SK-N-SH (cell line): ENCODE results near the gene CRNN. TPM values are rescaled to one million over a fixed set of nuclear protein-coding genes. Genes with fewer than 3 reads are reported as not detected.

Source experiments
- CTCF ChIA-PET: fragments of 300-600, 350-600 bp; formaldehyde crosslinking; extraction: SDS; loops from one replicate; lab custom pipeline; 2021; lab: Yijun Ruan, JAX
- POLR2A ChIA-PET: fragments of 350-600 bp; sonication (Branson Sonifier 250); formaldehyde crosslinking; extraction: SDS; loops from one replicate; lab custom pipeline; 2020; ENCODE audit warnings: antibody characterized with exemption, inconsistent platforms; lab: Yijun Ruan, JAX
- DNase-seq: peaks from one replicate; pipeline ENCODE4 v3.0.0; 2012
- H2AFZ ChIP-seq: fragments of 200-600 bp; sonication (generic); 2 replicates; pipeline ENCODE4 v1.8.1; 2016; ENCODE audit warnings: antibody characterized with exemption, mild to moderate bottlenecking, low read depth
- H3F3A ChIP-seq: fragments of 200-600 bp; sonication (generic); replicated peaks from 2 replicates; pipeline ENCODE3; 2016; ENCODE audit warnings: antibody characterized with exemption, mild to moderate bottlenecking; ENCODE audit not compliant: insufficient read depth
- H3K27ac ChIP-seq, 2 experiments: fragments of 200-500 bp in 1 of 2; fragments of 200-600 bp in 1 of 2; sonication (Bioruptor generic) in 1 of 2; sonication (generic), shearing (Covaris generic) in 1 of 2; 2 replicates each; pipeline versions ENCODE4 v1.5.1 to v1.6.1; 2014 to 2016; ENCODE audit warnings: low read depth in 2 of 2, inconsistent platforms in 1 of 2, low read length in 1 of 2, mild to moderate bottlenecking in 1 of 2, mixed read lengths in 1 of 2
- H3K27me3 ChIP-seq: fragments of 200-600 bp; sonication (generic), shearing (Covaris generic); 2 replicates; pipeline ENCODE4 v1.6.1; 2016; ENCODE audit warnings: mixed run types; ENCODE audit not compliant: insufficient read depth
- H3K36me3 ChIP-seq, 2 experiments: fragments of 200-500 bp in 1 of 2; fragments of 200-600 bp in 1 of 2; sonication (Bioruptor generic) in 1 of 2; sonication (generic) in 1 of 2; replicated peaks in 1 of 2; 2 replicates each; pipeline versions ENCODE3 to v1.5.1; 2014 to 2016; ENCODE audit warnings: low read length in 1 of 2, mild to moderate bottlenecking in 1 of 2; ENCODE audit not compliant: insufficient read depth in 2 of 2, control insufficient read depth in 1 of 2
- H3K4me1 ChIP-seq, 2 experiments: fragments of 200-500 bp in 1 of 2; fragments of 200-600 bp in 1 of 2; sonication (Bioruptor generic) in 1 of 2; sonication (generic), shearing (Covaris generic) in 1 of 2; 2 replicates each; pipeline versions ENCODE4 v1.5.1 to v1.6.1; 2014 to 2016; ENCODE audit warnings: low read depth in 1 of 2, low read length in 1 of 2, mixed run types in 1 of 2; ENCODE audit not compliant: insufficient read depth in 2 of 2, control insufficient read depth in 1 of 2
- H3K4me2 ChIP-seq: fragments of 200-600 bp; sonication (generic), shearing (Covaris generic); 2 replicates; pipeline ENCODE4 v1.6.1; 2017; ENCODE audit warnings: mixed run types
- H3K4me3 ChIP-seq, 2 experiments: fragments of 200-500 bp in 1 of 2; fragments of 200-600 bp in 1 of 2; sonication (Bioruptor generic) in 1 of 2; sonication (generic), shearing (Covaris generic) in 1 of 2; 2 replicates each; pipeline versions ENCODE4 v1.5.1 to v1.8.1; 2014 to 2016; ENCODE audit warnings: low read depth in 2 of 2, inconsistent platforms in 1 of 2, low read length in 1 of 2, mild to moderate bottlenecking in 1 of 2, mixed read lengths in 1 of 2, moderate library complexity in 1 of 2
- H3K79me2 ChIP-seq: fragments of 200-600 bp; sonication (generic); 2 replicates; pipeline ENCODE4 v1.8.1; 2017; ENCODE audit warnings: mild to moderate bottlenecking; ENCODE audit not compliant: insufficient read depth
- H3K9ac ChIP-seq: fragments of 200-600 bp; sonication (generic); 2 replicates; pipeline ENCODE4 v1.6.1; 2017; ENCODE audit warnings: mixed run types
- H3K9me2 ChIP-seq: fragments of 200-600 bp; sonication (generic); 2 replicates; pipeline ENCODE4 v1.6.1; 2017; ENCODE audit warnings: mixed run types
- H3K9me3 ChIP-seq: fragments of 200-600 bp; sonication (generic); 2 replicates; pipeline ENCODE4 v1.6.1; 2017; ENCODE audit warnings: mixed run types, mild to moderate bottlenecking, moderate library complexity
- H4K20me1 ChIP-seq: fragments of 200-600 bp; sonication (generic); 2 replicates; pipeline ENCODE4 v1.6.1; 2017; ENCODE audit warnings: mild to moderate bottlenecking, mixed run types; ENCODE audit not compliant: insufficient read depth
- ELF1 ChIP-seq: IDR thresholded peaks from 2 replicates; pipeline ENCODE4 v1.4.0; 2012
- FOSL2 ChIP-seq: IDR thresholded peaks from 2 replicates; pipeline ENCODE4 v1.4.0; 2012; ENCODE audit warnings: low read depth, mild to moderate bottlenecking, moderate library complexity, borderline replicate concordance
- FOXJ3 ChIP-seq: sonication (generic); formaldehyde crosslinking; IDR thresholded peaks from 2 replicates; pipeline ENCODE4 v1.5.1; 2020; ENCODE audit warnings: mild to moderate bottlenecking, missing genetic modification reagents
- FOXM1 ChIP-seq: IDR thresholded peaks from 2 replicates; pipeline ENCODE4 v1.4.0; 2012; ENCODE audit warnings: low read depth, mild to moderate bottlenecking
- IRF3 ChIP-seq: fragments of 150-350 bp; IDR thresholded peaks from 2 replicates; pipeline ENCODE4 v1.6.1; 2016; ENCODE audit warnings: mild to moderate bottlenecking, low read depth, low read length
- JUND ChIP-seq: IDR thresholded peaks from 2 replicates; pipeline ENCODE4 v1.4.0; 2012
- MAX ChIP-seq: IDR thresholded peaks from 2 replicates; pipeline ENCODE4 v1.4.0; 2012; ENCODE audit warnings: low read depth
- NFIC ChIP-seq: IDR thresholded peaks from 2 replicates; pipeline ENCODE4 v1.4.0; 2012; ENCODE audit warnings: borderline replicate concordance
- NRF1 ChIP-seq: IDR thresholded peaks from 2 replicates; pipeline ENCODE4 v1.6.1; 2012; ENCODE audit warnings: low read depth, mild to moderate bottlenecking, low read length
- POLR2AphosphoS5 ChIP-seq: IDR thresholded peaks from 2 replicates; pipeline ENCODE4 v1.6.1; 2012; ENCODE audit warnings: low read depth, low read length
- RCOR1 ChIP-seq: fragments of 150-350 bp; IDR thresholded peaks from 2 replicates; pipeline ENCODE4 v1.6.1; 2017; ENCODE audit warnings: antibody characterized with exemption, low read length
- SMC3 ChIP-seq: IDR thresholded peaks from 2 replicates; pipeline ENCODE4 v1.6.1; 2012; ENCODE audit warnings: low read depth, low read length, improper control_type of control experiment
- TAF1 ChIP-seq: IDR thresholded peaks from 2 replicates; pipeline ENCODE4 v1.6.1; 2012; ENCODE audit warnings: low read depth, mild to moderate bottlenecking, low read length, moderate library complexity, borderline replicate concordance
- TCF12 ChIP-seq: IDR thresholded peaks from 2 replicates; pipeline ENCODE4 v1.4.0; 2012
- YY1 ChIP-seq: IDR thresholded peaks from 2 replicates; pipeline ENCODE4 v1.4.0; 2012; ENCODE audit warnings: low read depth, mild to moderate bottlenecking
- WGBS: methylation state at CpG from one replicate; pipeline ENCODE4 v1.1.6; 2017; ENCODE audit warnings: low lambda C conversion rate; 5-methylcytosine and 5-hydroxymethylcytosine counted together
- polyA plus RNA-seq, 3 experiments: library from polyadenylated mRNA; depleted of rRNA; stranded (reverse); fragments of >200 nt; gene quantifications; 2 replicates each; pipeline ENCODE4 v1.2.3, GENCODE V29; 2012
- TF ChIP-seq, protein P1 (sequence below): IDR thresholded peaks from 2 replicates; pipeline ENCODE4; 2012
- TF ChIP-seq, protein P2 (sequence below): fragments of 200-600 bp; sonication (generic); IDR thresholded peaks from 2 replicates; pipeline ENCODE4 v1.6.1; 2017; ENCODE audit warnings: antibody characterized with exemption, mild to moderate bottlenecking, moderate library complexity
- TF ChIP-seq, protein P3 (sequence below): fragments of 150-350 bp; IDR thresholded peaks from 2 replicates; pipeline ENCODE4 v1.6.1; 2017; ENCODE audit warnings: antibody characterized with exemption, low read length, low read depth, borderline replicate concordance
- TF ChIP-seq, protein P4 (sequence below): IDR thresholded peaks from 2 replicates; pipeline ENCODE4 v1.4.0; 2012; ENCODE audit warnings: low read depth, borderline replicate concordance

Gene CRNN
- polyA plus RNA-seq, 1 of the 3 experiments (the other 2 are of a cell fraction) = not detected

GRCh38 chr1:152448095-152448494 lies 34.0 kb upstream of the CRNN start:
- Histone ChIP-seq H3K9ac (no peak overlapping the region), H3F3A (no peaks in the 10 kb centered on the region), H3K27ac (no peak overlapping the region), H3K27me3 (peaks cover 50% of the 10 kb centered on the region), H2AFZ (no peak overlapping the region), H4K20me1 (no peaks in the 10 kb centered on the region), H3K36me3 (no peaks in the 10 kb centered on the region), H3K4me2 (no peak overlapping the region), H3K9me2 (no peaks in the 10 kb centered on the region), H3K79me2 (no peaks in the 10 kb centered on the region), H3K4me1 (no peaks in the 10 kb centered on the region), H3K9me3 (no peaks in the 10 kb centered on the region), H3K4me3 (no peak overlapping the region)
- TF ChIP-seq SMC3 (no peak), YY1 (no peak), FOXM1 (no peak), NRF1 (no peak), JUND (no peak), POLR2AphosphoS5 (no peak)
- TF ChIP-seq, protein P1, sequence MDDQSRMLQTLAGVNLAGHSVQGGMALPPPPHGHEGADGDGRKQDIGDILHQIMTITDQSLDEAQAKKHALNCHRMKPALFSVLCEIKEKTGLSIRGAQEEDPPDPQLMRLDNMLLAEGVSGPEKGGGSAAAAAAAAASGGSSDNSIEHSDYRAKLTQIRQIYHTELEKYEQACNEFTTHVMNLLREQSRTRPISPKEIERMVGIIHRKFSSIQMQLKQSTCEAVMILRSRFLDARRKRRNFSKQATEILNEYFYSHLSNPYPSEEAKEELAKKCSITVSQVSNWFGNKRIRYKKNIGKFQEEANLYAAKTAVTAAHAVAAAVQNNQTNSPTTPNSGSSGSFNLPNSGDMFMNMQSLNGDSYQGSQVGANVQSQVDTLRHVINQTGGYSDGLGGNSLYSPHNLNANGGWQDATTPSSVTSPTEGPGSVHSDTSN = no peak
- 0% methylated on average over 2 of the region's 2 CpGs for WGBS
- POLR2A ChIA-PET = no interaction called here
- DNase-seq = no peak
- CTCF ChIA-PET = interaction anchor here (0.6 to 2.8 kb wide), 4 partner anchors 10 to 395 kb away, joined by 3 to 20 read pairs (median 4); no protein-coding TSS in a partner anchor

DNA sequence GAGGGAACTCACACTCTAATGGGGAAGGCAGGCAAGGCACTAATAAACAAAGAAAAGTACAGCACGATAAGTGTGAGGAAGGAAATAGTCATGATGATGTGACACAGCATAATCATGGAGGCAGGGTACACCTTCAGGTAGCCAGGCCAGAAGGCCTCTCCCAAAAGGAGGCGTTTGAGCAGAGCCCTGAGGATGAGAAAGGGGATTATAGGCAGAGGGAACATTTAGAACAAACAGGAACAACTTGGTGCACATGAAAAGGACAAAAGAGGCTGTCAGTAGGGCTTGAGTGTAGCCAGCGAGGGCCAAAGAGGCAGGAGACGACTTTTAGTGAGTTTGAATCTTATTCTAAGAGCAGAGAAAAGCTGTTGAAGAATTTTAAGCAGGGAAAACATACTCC lies 33.4 kb upstream of the CRNN start:
- CTCF ChIA-PET = interaction anchor here (1.6 to 2.8 kb wide), 2 partner anchors 11 to 395 kb away, joined by 4 to 20 read pairs; no protein-coding TSS in a partner anchor
- H3K4me3 ChIP-seq = no peak overlapping the region
- TF ChIP-seq, protein P1 = no peak
- TF ChIP-seq NFIC (no peak), TAF1 (no peak), RCOR1 (no peak), IRF3 (no peak), MAX (no peak), SMC3 (no peak), FOXJ3 (CRISPR knock-in tag) (no peak), YY1 (no peak), FOSL2 (no peak), ELF1 (no peak), TCF12 (no peak)
- TF ChIP-seq, protein P2, sequence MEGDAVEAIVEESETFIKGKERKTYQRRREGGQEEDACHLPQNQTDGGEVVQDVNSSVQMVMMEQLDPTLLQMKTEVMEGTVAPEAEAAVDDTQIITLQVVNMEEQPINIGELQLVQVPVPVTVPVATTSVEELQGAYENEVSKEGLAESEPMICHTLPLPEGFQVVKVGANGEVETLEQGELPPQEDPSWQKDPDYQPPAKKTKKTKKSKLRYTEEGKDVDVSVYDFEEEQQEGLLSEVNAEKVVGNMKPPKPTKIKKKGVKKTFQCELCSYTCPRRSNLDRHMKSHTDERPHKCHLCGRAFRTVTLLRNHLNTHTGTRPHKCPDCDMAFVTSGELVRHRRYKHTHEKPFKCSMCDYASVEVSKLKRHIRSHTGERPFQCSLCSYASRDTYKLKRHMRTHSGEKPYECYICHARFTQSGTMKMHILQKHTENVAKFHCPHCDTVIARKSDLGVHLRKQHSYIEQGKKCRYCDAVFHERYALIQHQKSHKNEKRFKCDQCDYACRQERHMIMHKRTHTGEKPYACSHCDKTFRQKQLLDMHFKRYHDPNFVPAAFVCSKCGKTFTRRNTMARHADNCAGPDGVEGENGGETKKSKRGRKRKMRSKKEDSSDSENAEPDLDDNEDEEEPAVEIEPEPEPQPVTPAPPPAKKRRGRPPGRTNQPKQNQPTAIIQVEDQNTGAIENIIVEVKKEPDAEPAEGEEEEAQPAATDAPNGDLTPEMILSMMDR = no peak
- TF ChIP-seq, protein P3, sequence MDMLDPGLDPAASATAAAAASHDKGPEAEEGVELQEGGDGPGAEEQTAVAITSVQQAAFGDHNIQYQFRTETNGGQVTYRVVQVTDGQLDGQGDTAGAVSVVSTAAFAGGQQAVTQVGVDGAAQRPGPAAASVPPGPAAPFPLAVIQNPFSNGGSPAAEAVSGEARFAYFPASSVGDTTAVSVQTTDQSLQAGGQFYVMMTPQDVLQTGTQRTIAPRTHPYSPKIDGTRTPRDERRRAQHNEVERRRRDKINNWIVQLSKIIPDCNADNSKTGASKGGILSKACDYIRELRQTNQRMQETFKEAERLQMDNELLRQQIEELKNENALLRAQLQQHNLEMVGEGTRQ = no peak
- TF ChIP-seq, protein P4, sequence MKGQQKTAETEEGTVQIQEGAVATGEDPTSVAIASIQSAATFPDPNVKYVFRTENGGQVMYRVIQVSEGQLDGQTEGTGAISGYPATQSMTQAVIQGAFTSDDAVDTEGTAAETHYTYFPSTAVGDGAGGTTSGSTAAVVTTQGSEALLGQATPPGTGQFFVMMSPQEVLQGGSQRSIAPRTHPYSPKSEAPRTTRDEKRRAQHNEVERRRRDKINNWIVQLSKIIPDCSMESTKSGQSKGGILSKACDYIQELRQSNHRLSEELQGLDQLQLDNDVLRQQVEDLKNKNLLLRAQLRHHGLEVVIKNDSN = no peak

More for the DNA sequence above, 33.4 kb upstream of the CRNN start:
- Histone ChIP-seq H3K4me2 (no peak overlapping the region), H3K4me1 (0 out of 4 replicates have a peak, but pooled peaks cover 0 to 3% of the 10 kb centered on the region in 2 experiments), H4K20me1 (no peaks in the 10 kb centered on the region), H3K79me2 (no peaks in the 10 kb centered on the region), H3K27me3 (peaks cover 50% of the 10 kb centered on the region), H3K36me3 (no peaks in the 10 kb centered on the region), H3K9me2 (no peaks in the 10 kb centered on the region), H2AFZ (no peak overlapping the region), H3K9ac (no peak overlapping the region), H3F3A (no peaks in the 10 kb centered on the region), H3K27ac (no peak overlapping the region), H3K9me3 (no peaks in the 10 kb centered on the region)
- 4% methylated on average over 4 of the region's 4 CpGs for WGBS
- POLR2A ChIA-PET = no interaction called here
- no peak for DNase-seq
